GM19455 (cell line): Measurements from ENCODE around the gene EFCAB8.
A peak's percentile ranks its signal among the peaks of the same experiment; 100 is the strongest.

Experiments
- ATAC-seq: cut with Tn5 transposase; IDR thresholded peaks from one replicate; pipeline ENCODE4 v1.9.1; 2021; ENCODE audit not compliant: unreplicated experiment

EFCAB8 gene, protein sequence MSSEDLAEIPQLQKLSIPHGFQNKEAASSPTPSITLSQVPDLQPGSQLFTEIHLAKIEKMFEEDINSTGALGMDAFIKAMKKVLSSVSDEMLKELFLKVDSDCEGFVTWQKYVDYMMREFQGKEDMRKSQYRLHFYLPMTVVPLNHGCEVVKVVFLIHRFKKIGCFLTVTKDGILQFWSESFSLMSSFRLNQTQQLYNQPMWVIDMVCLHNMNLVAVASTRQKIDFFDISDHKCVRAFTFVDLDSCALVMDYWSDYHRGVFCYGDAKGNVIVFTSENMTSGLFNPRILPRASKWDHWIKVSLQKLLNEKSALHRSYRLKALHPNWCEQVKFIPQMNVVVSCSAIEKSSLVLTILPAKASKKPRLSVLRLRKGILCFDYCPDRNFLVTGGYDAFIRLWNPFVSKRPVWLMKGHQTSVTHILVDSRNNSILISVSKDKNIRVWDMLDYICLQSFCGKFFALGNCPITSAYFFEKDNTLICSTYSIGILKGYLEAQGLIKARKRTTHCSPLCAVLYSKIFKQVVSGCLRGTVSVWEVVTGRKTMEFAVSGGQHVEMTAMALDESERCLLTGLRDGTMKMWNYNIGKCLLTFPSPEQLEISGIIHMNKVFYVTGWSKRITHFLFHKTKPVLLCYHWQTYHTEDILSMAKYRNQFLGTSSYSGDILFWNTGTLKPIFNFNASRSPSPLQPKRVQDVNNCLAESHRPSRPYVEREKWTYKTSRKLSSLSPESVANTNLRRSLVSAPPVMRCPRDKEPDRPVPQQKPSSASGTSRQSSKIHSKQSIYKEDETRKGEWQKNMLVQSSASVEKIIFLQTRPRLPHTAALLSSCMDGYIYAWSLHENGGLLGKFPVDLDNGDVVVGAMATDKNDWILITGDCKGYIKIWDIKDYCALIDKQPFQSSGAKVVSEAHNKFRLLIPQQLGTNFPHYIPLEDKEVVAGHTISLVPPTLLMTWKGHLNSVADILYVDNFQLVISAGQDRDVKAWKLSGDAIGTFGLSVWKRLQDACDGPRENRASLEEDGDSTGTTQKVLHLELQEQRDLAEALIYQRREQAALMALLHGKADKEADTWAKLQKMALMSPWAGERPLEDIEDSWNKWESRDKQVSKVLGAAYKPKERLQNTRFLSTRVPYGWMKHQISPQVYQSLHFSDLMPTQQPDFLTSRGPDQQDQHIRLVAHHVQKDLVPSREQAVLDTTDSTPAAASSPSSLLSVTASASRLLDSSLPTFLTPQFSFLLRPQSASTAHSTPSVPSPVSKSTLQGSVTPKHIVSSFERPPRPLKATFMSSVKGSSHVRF

DNA sequence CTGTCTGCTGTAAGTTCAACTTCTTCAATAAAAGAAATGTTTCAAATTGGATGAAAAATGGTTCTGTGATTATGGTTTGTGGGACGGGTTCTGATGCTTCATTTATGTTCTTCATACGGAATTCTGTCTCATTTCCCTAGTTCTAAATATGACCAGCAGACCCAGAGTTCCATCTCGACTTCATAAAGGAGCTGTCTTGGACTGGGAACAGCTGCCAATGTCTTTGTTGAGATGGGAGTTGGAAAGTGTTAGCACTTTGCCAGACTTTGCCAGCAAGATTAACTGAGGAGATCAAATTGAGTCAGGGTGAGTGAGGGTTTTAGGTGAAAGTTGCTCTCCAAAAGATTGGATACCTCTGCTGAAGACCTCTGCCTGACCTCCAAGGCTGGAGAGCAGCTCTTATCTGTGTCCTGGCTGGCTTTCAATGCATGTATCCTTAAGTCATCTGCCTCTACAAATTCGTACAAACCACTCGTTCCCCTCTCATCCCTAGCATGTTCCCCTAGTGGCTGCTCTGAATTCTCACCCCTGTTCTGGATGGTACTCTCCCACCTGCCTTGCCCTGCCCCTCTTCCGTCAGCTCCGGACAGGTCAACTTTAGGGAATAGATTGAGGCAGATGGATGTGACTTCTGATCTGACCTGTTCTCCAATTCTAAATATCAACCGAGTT, at the start of gene EFCAB8:
EFCAB8 (plus strand) TSS at position 223 of the 672 bp plus-strand sequence. CDS start 4,870 bp downstream, outside the sequence.
- ATAC-seq = no peak

DNA sequence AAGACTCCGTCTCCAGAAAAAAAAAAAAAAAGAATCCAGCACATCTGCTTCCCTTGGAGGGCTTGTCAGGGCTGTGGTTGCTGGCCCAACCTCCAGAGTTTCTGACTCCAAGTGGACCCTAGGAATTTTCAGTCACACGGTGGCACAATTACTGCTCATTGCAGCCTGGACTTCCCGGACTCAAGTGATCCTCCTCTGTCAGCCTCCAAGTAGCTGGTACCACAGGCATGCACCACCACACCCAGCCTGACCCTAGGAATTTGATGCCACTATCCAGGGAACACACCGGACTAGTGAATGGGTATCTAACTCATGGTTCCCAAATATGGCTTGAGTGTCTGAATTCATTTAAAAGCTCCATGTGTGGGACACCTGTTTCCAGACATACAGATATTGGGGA, 48.8 kb upstream of the EFCAB8 start:
- ATAC-seq = no peak

DNA sequence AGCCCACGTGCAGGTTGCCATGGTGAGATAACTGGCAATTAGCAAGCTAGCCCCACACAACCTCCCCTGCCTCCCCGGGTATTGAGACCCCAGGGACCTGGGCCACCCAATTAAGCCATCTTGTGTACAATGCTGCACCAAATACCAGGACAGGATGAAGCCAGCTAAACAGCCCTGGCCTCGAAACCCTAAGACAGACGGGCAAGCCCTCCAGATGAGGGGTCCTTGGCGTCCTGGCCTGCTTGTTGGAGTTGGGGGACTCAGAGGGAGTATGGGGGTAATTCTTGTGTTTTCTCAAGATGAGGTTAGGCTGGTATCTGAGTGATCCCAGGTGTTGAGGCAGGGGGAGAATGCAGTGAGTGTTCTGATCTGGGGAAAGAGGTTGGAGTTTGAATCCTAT, 47.8 kb upstream of the EFCAB8 start:
- no peak for ATAC-seq

DNA sequence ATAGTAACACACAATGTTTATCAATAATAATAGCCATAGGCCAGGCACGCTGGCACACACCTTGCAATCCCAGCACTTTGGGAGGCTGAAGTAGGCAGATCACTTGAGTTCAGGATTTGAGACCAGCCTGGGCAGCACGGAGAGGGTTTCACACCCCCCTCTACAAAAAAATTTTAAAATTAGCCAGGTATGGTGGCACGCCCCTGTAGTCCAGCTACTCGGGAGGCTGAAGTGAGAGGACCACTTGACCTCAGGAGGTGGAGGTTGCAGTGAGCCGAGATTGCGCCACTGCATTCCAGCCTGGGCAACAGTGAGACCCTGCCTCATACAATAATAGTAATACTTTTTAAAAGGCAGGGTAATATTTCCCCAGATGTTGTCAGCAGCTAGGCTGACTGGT, 46.8 kb upstream of the EFCAB8 start:
- no peak for ATAC-seq

DNA sequence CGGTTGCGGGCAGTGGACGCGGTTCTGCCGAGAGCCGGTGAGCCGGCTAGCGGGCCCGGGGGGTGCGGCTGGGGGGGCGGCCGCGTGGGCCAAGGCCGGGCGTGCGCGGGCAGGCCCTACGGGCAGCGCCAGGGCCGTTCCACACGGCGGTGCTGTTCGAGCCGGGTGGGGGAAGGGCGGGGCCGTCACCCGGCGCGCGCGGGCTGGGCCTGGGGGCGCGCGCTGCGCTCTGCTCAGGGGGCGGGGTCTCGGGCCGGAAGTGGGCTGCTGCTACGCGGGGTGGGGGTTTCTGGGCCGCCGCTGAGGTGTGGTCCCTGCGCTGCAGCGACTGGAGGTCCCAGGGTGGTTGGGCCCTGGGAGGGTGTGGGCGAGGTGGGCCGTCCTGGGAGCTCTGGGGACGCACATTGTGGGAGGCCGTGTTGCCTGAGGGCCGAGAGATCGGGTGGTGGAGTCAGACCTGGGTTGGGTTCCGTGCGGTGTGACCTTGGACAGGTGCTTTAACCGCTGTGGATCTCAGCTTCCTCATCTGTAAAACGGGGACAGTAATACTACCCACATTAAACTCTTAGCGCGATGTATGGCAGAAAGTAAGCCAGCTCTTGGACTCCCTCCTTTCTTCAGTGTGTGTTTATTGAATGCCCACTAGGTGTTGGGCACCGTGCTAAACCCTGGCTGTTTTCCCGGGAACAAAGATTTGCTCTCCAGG, 38.6 kb upstream of the EFCAB8 start:
- ATAC-seq = peak; percentile 57

DNA sequence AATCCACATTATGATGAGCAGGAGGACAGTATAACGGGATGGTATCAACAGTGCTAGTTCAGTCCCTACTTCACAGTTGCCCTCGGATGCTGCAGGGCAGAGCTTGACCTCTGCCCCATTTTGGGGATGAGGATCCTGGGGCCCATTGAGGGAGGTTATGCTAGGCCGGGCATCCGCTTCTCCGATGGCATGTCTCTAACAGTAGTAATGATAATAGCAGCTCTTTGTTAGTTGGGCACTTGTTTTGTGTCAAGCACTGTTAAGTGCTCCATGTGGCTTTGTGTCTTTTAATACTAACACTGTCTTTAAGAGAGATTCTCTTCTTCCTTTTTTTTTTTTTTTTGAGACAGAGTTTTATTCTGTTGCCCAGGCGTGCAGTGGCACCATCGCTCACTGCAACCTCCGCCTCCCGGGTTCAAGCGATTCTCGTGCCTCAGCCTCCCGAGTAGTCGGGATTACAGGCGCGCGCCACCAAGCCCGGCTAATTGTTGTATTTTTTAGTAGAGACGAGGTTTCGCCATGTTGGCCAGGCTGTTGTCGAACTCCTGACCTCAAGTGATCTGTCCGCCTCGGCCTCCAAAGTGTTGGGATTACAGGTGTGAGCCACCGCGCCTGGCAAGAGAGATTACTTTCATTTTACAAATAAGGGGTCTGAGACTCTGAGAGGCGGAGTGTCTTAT, 37.9 kb upstream of the EFCAB8 start:
- ATAC-seq = no peak

DNA sequence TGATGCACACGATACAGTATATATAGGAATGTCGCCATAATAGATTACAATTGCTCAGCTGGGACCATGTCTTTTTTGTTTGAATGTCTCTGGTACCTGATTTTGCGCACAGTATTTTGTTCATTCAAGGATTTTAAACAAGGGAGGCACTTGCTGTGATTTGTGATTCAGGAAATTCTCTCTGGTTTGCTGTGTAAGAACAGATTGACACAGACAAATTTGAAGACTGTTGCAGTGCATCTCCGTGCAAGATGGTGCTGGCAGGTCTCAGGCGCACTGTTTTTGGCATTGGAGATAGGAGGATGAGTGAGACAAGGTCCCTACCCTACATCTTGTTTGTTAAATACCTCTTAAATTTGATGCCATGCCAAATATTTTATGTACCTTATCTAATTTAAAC, 36.5 kb upstream of the EFCAB8 start:
- ATAC-seq = no peak

DNA sequence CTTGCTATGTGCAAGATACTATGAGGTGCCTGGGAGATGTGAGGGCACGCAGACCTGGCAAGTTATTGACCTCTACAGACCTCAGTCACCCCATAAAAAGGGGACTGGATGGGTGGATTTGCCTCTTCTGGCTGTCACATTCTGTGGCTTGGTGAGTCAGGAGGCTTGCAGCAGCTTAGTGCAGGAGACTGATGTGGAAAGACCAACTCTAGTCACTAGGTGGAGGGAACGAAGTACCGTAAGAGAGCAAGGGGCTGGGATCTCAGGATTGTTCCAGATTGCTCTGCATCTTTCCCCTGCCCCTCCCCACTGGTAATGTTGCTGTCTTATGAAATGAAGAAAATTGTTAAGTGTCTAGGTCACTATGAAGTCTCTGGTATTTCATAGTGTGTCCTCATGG, 35.6 kb upstream of the EFCAB8 start:
- ATAC-seq = no peak

DNA sequence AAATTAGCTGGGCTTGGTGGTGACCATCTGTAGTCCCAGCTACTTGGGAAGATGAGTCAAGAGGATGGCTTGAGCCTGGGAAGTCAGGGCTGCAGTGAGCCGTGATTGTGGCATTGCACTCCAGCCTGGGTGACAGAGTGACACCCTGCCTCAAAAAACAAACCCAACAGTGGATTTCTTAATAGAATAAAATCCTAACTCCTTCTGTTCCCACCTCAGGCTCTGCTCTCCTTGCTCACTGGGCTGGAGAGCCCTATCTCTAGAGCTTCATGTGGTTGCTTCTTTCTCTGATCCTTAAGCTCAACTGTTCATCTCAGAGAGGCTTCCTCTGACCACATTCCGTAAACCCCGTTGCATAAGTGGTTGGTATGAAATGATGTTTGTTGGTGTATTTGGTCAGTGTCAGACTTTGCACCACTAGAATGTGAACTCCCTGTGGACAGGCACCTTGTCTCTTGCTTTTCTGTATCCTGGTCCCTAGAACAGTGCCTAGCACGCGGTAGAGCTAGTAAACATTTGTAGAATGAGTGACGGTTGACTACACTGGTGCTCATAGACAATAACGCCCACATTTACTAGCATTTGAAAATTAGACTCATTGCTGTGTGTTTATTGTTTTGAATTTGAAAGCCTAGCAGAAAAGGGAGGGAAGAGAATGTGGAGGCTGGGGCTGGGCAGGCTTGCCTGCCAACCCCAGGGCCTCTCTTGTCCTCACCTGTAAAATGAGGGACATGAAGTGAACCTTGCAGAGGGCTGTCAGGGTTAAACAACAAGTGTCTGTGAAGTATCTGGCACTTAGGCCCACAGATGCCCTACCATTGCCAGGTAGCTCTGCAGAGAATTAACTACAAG, 34.8 kb upstream of the EFCAB8 start:
- no peak for ATAC-seq

DNA sequence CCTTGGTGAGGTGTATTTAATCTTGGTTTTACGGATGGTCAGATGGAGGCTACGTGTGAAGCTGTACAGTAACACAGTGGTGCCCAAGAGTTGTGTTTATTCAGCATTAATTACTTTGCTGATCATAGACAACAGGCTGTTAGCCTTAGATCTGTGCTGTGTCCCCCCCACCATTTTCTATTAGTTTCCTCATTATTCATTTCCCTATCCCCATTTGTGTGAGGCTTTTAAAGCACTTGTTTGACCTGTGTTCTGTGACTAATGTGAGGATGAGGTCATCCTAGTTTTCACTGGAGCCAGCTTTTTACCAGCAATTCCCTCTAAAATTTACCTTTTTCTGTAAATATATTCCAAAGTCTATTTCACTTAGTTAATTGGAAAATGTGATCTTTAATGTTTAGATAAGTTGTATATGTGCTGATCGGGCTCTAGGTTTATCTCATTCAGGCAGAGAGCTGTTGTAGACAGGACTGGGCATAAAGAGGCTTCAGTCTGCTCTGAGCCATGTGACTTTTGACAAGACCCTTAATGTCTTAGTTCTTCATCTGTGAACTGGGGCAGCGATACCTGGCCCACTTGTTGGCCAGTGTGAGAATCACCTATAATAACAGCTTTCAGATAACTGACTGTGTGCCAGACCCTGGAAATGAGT, 30.6 kb upstream of the EFCAB8 start:
- no peak for ATAC-seq

DNA sequence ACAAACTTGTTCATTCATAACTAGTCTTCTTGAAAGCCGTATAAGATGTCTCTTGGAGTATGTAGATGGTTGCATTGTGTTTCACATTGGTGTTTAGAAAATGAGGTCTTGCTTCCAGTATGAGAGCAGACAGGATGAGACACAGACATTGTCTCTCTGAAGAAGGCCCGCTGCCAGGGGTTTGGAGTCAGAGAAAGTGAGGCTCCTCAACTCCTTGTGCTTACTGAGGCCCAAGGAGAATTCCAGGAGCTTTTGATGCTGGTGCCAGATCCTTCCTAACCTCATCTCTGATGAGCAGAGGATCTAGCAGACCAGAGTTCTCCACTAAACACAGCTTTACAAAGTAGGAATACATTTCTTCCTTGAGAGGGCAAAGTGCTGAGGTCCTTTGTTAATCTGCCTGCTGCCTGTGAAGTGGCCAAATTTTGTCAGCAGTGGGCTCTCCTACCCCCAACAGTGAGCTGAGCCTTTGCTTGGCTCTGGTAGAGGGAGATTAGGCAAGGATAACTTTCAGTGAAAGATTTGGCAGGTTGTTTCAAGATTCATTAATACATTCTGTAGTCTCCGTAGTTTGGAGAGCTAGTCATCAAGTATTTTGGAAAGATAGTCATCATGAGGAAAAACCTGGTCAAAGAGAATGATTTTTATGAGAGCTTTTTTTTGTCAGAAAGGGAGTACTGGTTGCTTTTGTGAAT, 29.3 kb upstream of the EFCAB8 start:
- ATAC-seq = no peak

DNA sequence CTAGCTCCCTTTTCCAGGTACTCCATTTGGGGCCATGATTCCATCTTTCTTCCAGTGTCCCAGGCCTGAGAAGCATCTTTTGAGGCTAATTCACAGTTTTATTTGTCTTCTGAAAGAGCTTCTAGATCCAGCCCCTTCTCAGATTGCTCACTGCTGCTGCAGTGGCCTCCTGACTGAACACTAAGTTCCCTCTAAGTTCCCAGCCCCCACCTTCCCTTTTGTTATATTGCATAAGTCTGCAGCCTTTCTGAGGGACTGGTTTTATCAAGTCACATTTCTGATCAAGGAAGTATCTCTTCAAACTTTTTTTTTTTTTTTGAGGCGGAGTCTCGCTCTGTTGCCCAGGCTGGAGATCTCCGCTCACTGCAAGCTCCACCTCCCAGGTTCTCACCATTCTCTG, 28.3 kb upstream of the EFCAB8 start:
- ATAC-seq = no peak

DNA sequence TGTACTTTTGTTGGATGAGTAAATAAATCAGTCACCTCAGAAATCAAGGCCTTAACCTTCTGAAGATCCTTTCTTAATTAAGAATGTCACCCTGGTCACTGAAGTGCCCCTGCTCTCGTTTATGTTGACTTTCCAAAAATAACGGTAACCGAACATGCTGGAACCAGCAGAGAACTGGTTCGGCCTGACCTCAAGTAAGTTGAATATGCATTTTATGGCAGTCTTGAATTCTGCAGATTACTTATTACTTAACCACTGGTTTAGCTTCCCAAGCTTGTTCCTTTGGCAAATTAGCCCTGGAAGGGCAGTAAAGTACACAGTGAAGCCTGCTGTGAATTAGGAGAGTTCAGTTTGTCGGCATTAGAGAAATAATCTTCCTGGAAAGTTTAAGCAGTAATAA, 26.7 kb upstream of the EFCAB8 start:
- ATAC-seq = no peak

DNA sequence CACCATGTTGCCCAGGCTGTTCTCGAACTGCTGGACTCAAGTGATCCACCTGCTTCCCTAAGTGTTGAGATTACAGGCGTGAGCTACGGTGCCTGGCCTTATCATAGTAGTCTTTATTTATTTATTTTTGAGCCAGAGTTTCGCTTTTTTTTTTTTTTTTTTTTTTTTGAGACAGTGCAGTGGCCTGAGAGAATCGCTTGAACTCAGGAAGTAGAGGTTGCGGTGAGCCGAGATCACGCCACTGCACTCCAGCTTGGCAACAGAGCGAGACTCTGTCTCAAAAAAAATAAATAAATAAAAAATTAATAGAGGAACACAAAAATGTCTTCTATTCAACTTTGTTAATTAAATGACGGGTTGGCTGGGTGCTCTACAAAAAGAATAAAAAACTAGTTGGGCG, 26.1 kb upstream of the EFCAB8 start:
- ATAC-seq = no peak

DNA sequence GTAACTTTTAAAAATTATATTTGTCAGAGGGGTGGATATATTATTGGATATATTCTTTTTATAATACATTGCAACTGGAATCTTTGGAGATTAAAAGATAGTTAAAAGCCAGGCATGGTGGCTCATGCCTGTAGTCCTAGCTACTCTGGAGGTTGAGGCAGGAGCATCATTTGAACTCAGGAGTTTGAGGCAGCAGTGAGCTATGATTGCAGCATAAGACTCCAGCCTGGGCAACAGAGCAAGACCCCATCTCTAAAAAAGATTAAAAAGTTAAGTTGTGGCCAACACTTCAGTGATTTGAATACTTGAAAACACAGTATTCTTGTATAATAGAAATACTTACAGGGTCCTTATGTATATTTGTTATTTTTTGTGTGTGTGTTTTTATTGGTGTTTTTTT, 23.8 kb upstream of the EFCAB8 start:
- ATAC-seq = no peak

DNA sequence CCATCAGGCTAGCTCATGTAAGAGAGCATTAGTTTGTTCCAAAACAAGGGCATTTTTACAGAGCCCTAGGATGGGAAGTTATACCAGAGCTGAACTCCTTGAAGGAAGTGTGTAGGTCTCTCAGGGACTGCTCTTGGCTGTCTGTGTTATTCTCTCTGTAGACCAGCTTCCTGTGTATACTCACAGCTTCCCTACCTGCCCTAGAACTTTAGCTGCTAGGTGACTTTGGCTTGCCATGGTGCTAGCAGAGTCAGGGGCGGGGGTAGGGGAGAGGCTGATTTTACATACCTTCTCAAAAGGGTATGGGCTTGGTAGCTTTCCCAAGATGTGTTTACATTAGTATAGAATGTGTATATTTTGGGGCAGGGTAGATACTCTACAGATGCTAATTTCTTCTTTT, 21.6 kb upstream of the EFCAB8 start:
- ATAC-seq = no peak

DNA sequence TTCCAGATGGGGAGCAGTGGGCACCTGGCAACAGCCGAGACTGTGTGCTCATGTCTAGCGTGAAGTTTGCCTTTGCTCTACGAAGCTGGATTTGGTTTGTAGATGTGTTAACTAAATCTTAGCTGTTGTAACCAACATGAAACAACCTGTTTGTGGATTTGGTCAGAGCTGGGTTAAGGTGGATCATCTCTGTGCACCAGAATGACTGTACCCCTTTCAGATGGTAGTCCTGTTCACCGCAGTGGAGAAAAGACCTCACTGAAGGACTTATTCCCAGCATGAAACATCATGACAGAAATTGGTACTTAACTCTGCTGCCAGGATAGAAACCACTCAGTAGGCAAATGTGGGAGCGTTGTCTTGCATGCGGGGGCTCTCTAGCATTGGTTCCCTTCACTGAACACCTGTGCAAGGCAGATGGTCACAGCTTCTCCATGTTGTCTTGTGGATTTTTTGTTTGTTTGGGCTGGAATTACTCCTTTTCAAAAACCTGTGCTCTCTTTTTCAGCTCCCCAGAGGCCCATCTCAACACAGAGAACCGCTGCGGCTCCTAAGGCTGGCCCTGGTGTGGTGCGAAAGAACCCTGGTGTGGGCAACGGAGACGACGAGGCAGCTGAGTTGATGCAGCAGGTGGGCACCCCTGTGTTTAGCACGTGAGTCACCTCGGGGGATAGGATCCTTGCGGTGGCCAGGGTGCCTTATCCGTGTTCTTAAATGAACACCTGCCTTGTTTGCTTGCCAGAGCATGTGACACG, 19.3 kb upstream of the EFCAB8 start:
- ATAC-seq = no peak
